Liver (tissue), 3 donors: ENCODE data around the gene DCTN1.

Source experiments
- CTCF ChIP-seq: fragments of 150-350 bp; IDR thresholded peaks from 2 replicates; pipeline ENCODE4 v1.5.1; 2017; ENCODE audit warnings: improper control_type of control experiment, low read depth, low read length; ENCODE audit not compliant: missing input control
- JUND ChIP-seq, 2 donors: IDR thresholded peaks; 2 replicates each; pipeline ENCODE4 v1.6.1; 2016; ENCODE audit warnings: antibody characterized with exemption in 2 of 2
- RAD21 ChIP-seq, 2 donors: IDR thresholded peaks; 2 replicates each; pipeline ENCODE4 v1.6.1; 2016; ENCODE audit warnings: antibody characterized with exemption in 2 of 2, mild to moderate bottlenecking in 2 of 2
- RXRA ChIP-seq, 2 donors: IDR thresholded peaks; 2 replicates each; pipeline ENCODE4 v1.6.1; 2017 to 2018; ENCODE audit warnings: antibody characterized with exemption in 2 of 2, mild to moderate bottlenecking in 1 of 2
- SP1 ChIP-seq: IDR thresholded peaks from 2 replicates; pipeline ENCODE4 v1.6.1; 2018; ENCODE audit warnings: antibody characterized with exemption, mild to moderate bottlenecking
- TF ChIP-seq, protein P1 (sequence below): IDR thresholded peaks from 2 replicates; pipeline ENCODE4 v1.6.1; 2016; ENCODE audit warnings: antibody characterized with exemption, mild to moderate bottlenecking
- donor health status: healthy.
- donor health status: healthy.

DNA sequence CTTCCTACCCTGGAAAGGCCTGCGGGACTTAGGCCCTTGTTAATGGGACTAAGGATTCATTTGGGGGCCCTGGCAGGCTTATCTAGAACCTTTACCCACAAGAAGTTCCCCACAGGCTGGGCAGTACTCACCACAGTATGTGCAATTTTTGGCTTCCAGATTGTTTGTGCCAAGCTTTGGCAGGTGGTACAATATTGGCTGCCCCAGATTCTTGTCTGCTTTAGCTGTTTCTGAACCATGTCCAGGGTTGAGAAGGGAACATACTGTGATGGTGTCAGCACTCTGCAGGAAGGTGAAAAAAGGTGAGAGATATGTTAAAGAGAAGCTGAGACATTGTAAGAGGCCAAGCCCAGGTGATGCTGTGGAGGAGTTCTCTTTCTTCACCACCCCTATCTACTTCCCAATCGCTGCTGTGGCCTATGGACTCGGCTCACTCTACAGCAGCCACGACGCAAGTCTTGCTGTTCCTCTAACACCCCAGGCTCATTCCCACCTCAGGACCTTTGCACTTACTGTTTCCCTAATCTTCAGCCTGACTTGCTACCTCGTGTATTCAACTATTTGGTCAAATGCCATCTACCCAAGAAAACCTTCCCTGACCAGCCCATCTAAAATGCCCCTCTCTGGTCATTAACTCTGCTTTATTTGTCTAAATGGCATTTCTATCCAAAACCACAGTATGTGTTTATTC is 46.1 kb downstream of the DCTN1 start:
- TF ChIP-seq RAD21 (IDR thresholded peaks at IDR 0.05) (no peak), JUND (IDR thresholded peaks at IDR 0.05) (no peak), CTCF (no peak), SP1 (no peak), RXRA (IDR thresholded peaks at IDR 0.05) (no peak)
- TF ChIP-seq, protein P1, sequence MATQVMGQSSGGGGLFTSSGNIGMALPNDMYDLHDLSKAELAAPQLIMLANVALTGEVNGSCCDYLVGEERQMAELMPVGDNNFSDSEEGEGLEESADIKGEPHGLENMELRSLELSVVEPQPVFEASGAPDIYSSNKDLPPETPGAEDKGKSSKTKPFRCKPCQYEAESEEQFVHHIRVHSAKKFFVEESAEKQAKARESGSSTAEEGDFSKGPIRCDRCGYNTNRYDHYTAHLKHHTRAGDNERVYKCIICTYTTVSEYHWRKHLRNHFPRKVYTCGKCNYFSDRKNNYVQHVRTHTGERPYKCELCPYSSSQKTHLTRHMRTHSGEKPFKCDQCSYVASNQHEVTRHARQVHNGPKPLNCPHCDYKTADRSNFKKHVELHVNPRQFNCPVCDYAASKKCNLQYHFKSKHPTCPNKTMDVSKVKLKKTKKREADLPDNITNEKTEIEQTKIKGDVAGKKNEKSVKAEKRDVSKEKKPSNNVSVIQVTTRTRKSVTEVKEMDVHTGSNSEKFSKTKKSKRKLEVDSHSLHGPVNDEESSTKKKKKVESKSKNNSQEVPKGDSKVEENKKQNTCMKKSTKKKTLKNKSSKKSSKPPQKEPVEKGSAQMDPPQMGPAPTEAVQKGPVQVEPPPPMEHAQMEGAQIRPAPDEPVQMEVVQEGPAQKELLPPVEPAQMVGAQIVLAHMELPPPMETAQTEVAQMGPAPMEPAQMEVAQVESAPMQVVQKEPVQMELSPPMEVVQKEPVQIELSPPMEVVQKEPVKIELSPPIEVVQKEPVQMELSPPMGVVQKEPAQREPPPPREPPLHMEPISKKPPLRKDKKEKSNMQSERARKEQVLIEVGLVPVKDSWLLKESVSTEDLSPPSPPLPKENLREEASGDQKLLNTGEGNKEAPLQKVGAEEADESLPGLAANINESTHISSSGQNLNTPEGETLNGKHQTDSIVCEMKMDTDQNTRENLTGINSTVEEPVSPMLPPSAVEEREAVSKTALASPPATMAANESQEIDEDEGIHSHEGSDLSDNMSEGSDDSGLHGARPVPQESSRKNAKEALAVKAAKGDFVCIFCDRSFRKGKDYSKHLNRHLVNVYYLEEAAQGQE, result no peak
